GM19467 (cell line): ENCODE results near the gene PKD1L1.
"Not testable (repeated sequence)": the region's sequence is repeated elsewhere in the genome, so short reads cannot be mapped to it uniquely, and the experiment has no call there.

Experiments
- ATAC-seq: cut with Tn5 transposase; IDR thresholded peaks from one replicate; pipeline ENCODE4 v1.9.1; 2021; ENCODE audit warnings: mild to moderate bottlenecking, moderate library complexity; ENCODE audit not compliant: unreplicated experiment

Gene PKD1L1

GRCh38 chr7:47939425-47940036 lies 8.7 kb downstream of the PKD1L1 start:
- ATAC-seq = no peak

GRCh38 chr7:47938574-47939165 lies 9.6 kb downstream of the PKD1L1 start:
- ATAC-seq = no peak

- peak; percentile 60 for ATAC-seq
Measured at GRCh38 chr7:47937711-47938573, 10.3 kb downstream of the PKD1L1 start.

GRCh38 chr7:47937065-47937687 lies 11.1 kb downstream of the PKD1L1 start:
- peak; percentile 93 for ATAC-seq

- no peak for ATAC-seq
Measured at GRCh38 chr7:47936323-47936722, 11.9 kb downstream of the PKD1L1 start.

GRCh38 chr7:47935336-47935735 lies 12.9 kb downstream of the PKD1L1 start:
- no peak for ATAC-seq

GRCh38 chr7:47934831-47935230 lies 13.4 kb downstream of the PKD1L1 start:
- no peak for ATAC-seq

- no peak for ATAC-seq
Measured at GRCh38 chr7:47933215-47933614, 15.1 kb downstream of the PKD1L1 start.

GRCh38 chr7:47932466-47933037 lies 15.7 kb downstream of the PKD1L1 start:
- ATAC-seq = no peak

- no peak for ATAC-seq
Measured at GRCh38 chr7:47932016-47932415, 16.2 kb downstream of the PKD1L1 start.

- ATAC-seq = no peak
Measured at GRCh38 chr7:47931005-47932004, 17.0 kb downstream of the PKD1L1 start.

GRCh38 chr7:47924266-47924665 lies 24.0 kb downstream of the PKD1L1 start:
- ATAC-seq = no peak

GRCh38 chr7:47923081-47923875 lies 25.0 kb downstream of the PKD1L1 start:
- not testable (repeated sequence) for ATAC-seq

- ATAC-seq = not testable (repeated sequence)
Measured at GRCh38 chr7:47916514-47916913, 31.8 kb downstream of the PKD1L1 start.

GRCh38 chr7:47915616-47915976 lies 32.7 kb downstream of the PKD1L1 start:
- no peak for ATAC-seq

- no peak for ATAC-seq
Measured at GRCh38 chr7:47914717-47915615, 33.3 kb downstream of the PKD1L1 start.

GRCh38 chr7:47912332-47912731 lies 35.9 kb downstream of the PKD1L1 start:
- ATAC-seq = no peak

GRCh38 chr7:47908720-47909119 lies 39.5 kb downstream of the PKD1L1 start:
- no peak for ATAC-seq
